HG02678 (cell line): ENCODE results near the gene PLCD1.
A peak's percentile ranks its signal among the peaks of the same experiment; 100 is the strongest.
"Not testable (repeated sequence)": the region's sequence is repeated elsewhere in the genome, so short reads cannot be mapped to it uniquely, and the experiment has no call there.

ENCODE experiments used
- ATAC-seq: cut with Tn5 transposase; IDR thresholded peaks from one replicate; pipeline ENCODE4 v1.9.1; 2021; ENCODE audit warnings: mild to moderate bottlenecking, moderate library complexity; ENCODE audit not compliant: unreplicated experiment

Gene PLCD1

DNA sequence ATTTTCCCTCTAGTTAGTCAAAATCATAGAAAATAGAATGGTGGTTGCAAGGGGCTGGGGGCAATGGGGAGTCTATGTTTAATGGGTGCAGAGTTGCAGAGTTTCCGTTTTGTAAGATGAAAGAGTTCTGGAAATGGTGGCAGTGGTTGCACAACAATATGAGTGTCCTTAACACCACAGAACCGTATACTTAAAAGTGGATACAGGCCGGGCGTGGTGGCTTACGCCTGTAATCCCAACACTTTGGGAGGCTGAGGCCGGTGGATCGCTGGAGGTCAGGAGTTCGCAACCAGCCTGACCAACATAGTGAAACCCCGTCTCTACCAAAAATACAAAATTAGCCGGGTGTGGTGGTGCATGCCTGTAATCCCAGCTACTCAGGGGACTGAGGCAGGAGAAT lies 41.1 kb downstream of the PLCD1 start:
- not testable (repeated sequence) for ATAC-seq

DNA sequence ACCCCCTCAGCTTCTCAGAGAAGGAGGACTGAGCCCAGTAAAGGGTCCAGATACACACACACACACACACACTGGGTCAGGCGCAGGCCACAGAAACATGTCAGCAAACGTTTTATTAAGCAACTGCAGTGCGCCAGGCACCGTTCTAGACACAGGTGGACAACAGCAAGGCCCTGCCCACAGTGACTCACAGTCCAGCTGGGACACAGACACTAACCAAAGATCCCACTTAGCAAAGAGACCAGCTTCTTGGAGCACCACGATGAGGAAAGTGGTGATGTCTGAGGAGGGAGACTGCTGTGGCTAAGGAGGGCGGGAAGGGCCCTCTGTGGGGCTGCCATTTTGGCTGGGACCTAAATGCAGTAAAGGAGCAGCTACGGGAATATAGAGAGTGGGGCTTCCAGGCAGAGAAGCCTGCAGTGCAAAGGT lies 41.7 kb downstream of the PLCD1 start:
- ATAC-seq, result no peak

DNA sequence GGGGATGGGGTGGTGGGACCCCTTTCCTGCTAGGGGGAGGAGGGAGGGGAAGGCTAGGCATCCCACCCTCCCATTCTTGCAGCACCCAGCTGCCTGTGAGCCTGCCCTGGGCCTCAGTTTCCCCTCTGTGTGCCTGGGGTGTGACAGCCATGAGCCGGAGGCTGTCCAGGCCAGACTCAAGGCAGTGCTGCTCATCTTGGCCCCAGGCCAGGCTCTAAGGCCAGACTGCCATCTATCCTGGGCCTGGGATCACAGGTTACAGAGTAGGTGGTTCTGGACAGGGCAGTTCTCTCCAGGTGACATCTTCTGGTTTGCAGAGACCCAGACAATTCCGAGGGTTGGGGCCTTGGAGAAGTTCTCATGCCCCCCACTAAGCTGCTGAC lies 42.1 kb downstream of the PLCD1 start:
- ATAC-seq, result no peak

DNA sequence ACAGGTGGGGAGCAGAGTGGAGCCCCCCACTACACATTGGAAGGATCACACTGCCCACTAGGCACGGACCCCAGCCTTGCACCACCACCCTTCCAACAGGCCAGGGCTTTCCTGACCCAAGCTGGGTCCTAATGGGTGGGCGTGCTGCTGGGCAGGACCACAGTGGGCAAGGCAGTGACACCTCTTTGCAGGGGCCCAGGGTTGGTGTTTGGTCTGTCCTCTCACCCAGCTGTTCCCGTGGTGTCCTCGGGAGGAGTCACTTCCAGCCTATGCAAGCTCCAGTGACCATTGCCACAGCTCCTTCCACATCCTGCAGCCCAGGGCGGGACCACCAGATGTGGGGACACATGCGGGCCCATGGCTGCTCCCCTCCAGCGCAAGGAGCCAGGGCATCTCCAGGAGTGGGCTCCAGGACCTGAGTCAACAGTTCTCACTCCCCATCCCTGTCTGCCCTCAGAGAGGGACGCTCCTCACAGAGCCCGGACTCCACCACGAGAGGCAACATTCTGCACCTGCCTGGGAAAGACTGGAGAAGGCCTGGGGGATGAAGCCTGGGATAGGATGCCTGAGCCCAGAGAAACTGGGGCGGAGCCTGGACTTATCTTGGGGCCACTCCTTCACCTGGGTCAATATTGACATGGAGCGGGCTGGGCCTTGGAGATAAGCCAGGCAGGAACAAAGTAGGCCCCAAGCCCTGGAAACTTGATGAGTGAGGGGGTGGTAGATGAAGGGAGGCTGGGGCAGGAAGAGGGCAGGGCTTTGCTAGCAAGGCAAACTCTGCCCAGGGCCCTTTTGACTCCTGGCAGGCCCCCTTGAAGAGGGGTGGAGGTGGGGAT lies 42.7 kb downstream of the PLCD1 start:
- ATAC-seq, result no peak

DNA sequence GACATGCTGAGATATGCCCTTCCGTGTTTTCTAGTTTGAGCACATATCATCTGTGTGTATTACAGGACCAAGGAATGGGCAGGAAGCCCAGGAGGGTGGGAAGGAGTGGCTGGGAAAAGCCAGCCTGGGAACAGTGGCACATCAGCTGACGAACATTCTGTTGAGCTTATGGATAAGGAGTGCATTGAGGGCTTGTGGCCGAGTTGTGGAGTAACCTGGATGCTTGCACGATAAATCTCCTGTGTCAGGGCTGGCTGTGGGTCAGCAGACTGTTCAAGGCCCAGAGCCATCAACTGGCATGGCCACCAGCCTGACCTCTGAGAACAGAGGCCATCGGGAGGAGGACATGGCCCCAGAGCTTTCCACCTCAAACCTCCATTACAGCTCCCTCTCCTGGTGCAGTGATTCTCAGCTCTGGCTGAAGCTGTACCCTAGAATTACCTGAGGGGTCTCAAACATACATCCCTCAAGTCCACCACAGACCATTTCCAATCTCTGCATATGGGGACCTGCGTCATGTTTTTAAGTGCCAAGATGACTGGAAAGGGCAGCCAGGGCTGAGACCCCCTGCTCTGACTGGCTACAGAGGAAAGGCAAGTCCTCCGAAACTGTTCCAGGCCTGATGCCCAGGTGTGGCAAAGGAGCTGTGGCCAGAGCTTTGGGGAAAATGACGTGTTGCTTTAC lies 43.7 kb downstream of the PLCD1 start:
- no peak for ATAC-seq

DNA sequence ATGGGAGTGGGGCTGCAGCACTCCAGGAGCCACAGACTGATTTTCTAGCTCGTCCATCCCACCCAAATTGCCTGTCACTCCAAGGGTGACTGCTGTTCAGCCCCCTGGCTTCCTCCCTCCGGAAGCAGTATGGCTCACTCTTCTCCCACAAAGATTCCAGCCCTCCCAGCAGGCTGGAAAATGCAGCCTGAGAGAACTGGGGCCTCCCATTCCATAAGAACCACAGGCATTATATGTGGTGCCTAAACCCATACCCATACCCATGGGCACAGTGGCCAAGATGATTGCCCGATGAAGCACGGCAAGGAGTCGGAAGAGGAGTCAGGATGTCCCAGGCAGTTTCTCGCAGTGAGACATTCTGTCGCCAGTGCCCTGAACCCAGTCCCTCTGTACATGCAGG lies 44.8 kb downstream of the PLCD1 start:
- ATAC-seq, result no peak

DNA sequence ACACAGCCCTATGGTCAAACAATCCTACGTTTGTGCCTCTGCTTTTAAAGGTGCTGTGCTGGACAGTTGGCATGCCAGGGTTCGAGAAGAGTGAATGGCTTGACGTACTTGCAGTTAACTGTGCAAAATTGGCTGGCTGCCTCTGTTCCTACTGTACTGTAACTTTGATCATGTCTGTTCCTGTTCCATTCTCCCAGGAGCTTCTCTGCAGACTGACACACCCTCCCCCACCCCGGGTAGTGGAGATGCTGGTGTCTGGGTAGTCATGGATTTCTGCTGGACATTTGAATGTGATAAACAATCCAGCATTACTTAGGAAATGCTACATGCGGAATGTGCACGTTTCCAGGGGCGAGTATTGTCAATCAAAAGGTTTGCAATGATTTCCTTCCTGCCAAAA lies 45.4 kb downstream of the PLCD1 start:
- no peak for ATAC-seq

DNA sequence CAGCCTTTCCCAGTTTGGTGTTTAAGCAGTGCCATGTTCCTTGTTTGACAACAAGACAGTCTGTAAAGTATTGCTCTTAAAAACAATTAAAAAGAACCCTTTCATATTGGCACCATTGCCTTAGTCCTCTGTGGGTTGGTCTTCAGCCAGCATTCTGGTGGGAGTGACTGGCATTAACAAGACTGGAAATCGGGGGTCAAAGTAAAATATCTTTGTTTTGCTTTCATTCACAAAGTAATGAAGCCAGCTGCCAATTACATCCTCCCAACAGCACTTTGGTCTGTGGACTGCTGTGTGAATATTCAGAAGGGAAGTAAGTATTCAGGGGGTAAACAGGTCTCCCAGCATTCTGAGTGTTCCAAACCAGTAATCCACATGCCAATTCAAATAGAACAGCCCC lies 47.1 kb downstream of the PLCD1 start:
- ATAC-seq, result no peak

DNA sequence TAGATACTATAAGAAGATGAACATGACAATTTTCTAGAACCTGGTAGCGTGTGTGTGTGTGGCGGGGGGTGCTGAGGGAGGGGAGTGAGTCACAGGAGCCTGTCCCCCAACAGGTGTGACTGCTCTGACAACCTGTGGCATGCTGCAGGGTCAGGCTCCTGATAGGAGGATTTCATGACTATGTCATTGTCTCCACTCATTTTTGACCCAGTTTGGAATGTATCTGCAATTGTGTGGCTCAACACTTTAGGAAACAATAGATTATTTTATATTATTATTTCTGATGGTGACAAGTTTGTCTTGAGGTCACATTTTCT lies 48.1 kb downstream of the PLCD1 start:
- ATAC-seq, result no peak

DNA sequence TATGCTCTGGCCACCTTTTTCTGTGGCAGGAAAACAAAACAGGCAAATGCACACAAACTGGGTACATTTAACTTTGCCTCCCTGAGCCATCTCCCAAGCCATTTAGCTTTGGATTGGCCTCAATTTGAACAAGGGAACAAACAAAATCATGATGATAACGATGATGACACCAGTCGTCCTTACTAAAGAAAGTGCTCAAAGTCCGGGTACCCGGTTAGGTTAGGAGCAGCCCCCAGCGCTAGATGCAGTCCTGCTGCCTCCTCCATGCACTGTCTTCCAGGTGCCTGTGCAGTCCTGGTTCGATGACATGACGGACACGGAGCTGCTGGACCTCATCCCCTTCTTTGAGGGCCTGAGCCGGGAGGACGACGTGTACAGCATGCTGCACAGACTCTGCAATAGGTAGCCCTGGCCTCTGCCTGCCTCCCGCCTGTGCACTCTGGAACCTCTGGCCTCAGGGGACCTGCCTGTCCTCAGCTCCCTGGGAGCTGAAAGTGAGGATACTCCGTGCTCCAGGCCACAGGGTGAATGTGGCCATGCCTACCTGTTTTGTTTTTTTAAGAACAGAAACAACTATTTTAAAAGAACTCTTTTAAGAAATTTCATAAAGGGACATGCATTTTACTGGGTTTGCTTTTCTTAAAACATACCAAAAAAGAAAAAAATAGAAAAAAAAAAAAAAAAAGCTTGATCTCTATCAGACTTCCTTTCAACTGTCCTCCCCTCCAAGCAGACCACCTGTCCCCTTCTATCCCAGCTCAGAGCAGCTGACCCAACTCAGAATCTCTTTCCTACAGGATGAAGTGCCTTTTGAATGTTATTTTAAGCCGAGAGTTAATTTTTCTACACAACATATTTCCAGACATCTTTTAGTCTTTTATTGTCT lies 48.7 kb downstream of the PLCD1 start:
- ATAC-seq, result no peak

DNA sequence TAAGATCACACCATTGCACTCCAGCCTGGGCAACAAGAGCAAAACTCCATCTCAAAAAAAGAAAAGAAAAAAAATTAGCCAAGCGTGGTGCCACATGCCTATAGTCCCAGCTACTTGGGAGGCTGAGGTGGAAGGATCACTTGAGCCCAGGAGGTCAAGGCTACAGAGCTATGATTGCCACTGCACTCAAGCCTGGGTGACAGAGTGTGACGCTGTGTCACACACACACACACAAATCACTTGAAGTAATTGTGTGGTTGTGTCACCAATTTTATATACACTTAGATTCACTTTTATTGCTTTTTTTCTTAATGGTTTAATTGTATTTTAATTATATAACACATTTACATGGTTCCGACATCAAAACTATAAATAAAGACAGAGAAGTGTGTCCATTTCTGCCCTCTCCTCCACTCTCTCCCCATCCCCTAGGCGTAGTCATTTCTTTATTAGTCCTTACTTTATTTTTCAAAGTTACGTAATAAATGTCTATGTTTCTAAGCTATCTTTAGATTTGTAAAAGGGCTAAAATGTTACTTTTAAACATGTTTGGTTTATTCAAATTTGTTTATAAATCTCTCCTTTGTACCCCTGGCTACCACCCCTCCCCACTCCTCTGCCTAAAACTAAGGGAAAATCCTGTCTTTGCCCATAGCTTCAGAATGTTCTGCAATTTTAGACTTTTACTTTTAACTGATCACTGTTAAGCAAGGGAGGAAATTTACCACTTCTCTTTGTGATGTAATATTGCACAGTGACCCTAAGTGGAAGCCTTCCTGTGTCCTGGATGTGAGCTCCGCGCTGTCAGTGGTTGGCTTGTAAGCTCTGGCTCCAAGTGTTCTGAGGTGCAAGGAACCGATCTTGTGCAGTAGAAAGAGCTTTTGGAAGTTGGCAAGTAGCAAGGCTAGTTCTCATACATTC lies 49.6 kb downstream of the PLCD1 start:
- no peak for ATAC-seq

DNA sequence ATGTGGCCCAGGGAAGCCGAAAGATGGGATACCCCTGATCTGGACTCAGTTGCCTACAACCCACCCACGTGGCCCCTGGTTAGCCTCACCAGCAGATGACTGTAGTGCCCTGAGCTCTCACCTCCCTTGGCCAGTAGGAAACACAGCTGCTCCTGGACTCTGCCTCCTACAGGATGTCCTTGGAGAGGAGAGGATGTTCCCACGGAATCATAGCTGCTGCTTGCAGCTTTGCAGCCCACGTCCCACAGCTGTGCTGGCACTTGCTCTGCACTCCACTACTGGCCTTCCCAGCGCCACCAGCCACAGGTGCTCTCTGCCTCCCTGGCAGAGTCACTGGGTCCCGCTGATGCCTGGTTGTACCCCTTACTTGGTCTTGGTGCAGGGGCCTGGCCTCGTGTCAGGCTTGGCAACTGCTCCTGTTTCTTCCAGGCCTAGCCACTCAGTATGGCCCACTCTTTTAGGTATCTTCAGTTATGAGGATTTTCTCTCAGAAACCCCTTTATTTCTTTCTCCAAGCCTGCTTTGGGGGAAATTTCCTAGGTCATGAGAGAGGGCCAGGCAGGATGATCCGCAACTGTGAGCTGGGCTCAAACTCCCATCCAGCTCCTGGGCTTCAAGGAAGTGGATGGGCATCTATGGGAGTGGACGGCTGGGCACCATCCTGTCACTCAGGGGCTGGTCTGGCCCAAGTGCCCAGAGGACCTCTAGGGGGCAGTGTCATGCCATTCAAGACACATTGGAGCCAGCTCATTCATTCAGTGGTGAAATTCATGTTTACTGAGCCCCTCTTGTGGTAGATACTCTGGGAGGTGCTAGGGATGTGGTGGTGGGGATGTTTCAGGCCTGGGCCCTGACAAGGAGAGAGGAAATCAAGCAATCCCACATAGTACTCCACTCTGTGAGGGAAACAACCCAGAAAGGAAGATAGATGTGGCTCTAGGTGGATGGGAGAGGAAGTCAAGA lies 55.0 kb downstream of the PLCD1 start:
- peak; percentile 87 for ATAC-seq

DNA sequence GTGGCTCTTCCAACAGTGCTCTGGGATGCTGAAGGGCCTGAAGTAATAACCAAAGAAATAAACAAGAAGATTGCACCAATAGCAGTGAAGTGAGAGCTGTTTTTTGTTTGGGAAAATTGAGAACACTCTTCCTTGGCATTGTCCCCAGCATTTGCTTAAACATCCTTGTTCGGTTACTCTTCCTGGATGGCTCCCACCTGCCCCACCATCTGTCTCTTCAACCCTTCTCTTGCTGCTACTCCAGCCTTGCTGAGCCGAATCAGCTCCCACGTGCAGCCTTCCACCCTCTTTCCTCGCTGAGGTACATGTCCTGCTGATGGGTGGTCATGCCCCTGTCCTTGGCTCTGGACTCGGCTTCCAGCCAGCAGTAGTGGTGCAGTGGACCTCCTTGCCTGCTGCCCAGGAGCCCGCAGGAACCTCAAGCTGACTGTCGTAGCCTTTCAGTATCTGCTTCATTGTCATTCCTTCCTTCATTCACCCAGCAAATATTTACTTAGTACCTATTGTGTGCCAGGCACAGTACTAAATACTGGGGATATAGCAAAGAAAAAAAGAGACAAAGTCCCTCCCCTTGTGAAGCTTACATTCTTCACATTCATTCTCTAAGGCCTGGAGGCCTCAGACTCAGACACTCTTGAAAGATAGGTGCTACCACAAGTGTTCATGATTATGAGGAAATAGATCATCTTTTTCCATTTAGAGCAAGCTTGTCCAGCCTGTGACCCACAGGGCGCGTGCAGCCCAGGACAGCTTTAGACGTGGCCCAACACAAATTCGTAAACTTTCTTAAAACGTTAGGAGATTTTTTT lies 56.0 kb downstream of the PLCD1 start:
- no peak for ATAC-seq

DNA sequence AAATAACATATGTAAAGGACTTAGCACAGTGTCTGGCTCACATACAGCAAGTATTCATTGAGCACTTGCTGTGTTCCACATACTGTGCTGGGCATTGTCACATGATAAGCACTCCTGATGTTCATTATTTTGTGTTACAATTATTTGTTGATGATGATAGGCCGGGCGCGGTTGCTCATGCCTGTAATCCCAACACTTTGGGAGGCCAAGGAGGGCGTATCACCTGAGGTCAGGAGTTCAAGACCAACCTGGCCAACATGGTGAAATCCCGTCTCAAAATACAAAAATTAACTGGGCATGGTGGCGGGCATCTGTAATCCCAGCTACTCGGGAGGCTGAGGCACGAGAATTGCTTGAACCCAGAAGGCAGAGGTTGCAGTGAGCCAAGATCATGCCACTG lies 57.4 kb downstream of the PLCD1 start:
- ATAC-seq, result not testable (repeated sequence)

DNA sequence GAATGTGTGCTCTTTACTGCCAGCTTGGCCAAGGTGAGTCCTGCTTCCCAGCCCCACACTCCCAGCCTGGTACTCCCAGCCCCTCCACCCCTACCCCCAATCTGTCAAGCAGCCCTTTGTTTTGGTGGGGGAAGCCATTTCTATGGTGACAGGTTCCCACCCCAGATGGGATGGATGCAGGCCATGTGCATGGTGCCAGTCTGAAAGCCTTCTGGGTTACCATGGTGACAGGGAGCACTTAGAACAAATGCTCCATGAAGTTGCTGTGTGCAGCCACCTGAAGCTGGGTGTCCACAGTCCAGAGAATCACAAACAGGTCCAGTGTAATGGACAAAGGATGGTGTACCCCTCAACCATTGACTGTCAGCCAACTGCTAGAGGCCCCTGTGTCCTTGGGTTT lies 58.0 kb downstream of the PLCD1 start:
- no peak for ATAC-seq

DNA sequence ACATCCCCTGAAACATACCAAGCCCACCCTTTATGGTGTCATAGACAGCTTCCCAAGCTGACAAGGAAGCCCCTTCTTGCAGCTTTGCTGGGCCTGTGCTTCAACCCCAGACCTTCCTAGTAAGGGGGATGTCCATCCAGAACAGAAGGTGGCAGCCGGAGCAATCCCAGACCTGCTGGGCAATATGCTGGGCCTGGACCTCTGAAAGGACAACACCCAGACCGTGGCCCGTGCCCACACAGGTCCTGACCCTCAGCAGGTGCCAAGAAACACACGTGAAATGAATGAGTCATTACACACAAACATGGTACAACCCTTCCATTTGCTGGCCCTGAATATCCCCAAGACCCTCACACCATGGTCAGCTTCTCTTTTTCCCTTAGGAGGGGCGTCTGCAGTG lies 58.6 kb downstream of the PLCD1 start:
- ATAC-seq, result no peak

DNA sequence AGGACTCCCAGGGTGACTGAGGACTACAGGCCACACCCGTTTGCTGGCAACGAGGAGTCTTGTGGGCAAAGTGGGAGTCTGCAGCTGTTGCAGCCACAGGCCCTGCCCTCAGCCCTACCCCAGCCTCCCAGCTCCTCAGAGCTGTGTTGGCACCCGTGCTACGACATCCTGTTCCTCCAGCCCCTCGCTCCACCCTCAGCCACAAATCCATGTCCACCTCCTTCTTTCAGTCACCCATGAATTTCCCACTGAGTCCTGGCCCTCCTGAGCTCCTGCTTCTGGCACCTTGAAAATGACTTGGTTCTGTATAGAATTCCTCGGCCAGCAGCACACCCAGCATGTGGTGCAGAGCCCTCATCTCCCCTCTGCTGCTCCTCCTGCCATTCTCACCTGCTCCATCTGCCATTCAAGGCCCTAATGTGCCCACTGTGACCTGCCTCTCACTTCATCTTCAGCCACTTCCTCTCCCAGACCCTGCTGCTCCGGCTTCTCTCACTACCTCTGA lies 59.8 kb downstream of the PLCD1 start:
- ATAC-seq, result no peak

DNA sequence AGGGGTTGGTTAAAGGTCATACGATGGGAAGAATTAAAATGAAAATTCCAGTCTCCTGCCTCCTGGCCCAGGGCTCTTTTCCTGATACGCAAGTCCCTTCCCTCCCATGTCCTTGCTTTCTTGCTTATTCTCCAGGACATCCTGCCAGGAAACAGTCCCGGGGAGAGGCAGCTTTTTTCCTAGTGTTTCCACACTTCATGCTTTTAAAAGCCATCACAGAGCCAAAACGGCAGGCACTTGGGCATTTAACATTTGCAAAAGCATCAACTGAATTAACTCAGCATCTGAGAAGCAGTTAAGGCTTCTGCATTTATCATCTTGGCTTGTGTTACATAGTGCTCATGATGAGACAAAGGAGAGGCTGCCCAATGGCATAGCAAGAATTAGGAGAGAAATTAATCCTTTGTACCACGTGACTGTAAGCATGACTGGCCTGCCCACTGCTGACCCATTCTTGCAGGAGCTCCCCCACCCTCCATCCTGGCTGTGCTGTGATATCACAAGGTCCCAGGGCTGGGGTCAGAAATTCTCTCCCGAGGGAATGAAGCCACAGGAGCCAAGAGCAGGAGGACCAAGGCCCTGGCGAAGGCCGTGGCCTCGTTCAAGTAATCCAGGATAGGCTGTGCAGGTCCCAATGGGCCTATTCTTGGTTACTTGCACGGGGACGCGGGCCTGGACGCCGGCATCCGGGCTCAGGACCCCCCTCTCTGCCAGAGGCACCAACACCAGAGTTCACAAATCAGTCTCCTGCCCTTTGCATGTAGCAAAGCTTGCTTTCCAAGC lies 60.4 kb downstream of the PLCD1 start:
- ATAC-seq, result no peak
